GM12891 (cell line): Measurements from ENCODE around the gene FUCA1.

Experiments
- DNase-seq: peaks from one replicate; pipeline ENCODE4 v3.0.0; 2011; ENCODE audit warnings: low spot score; ENCODE audit not compliant: insufficient read length
- FAIRE-seq: peaks from 2 replicates; lab custom pipeline; 2011; peaks lifted over from hg19 to GRCh38; lab: Jason Lieb, UNC
- PAX5 ChIP-seq: IDR thresholded peaks from 2 replicates; pipeline ENCODE4 v1.6.1; 2011; ENCODE audit warnings: low read length, moderate library complexity, mild to moderate bottlenecking; ENCODE audit not compliant: insufficient read depth, severe bottlenecking
- POLR2A ChIP-seq: IDR thresholded peaks from 2 replicates; pipeline ENCODE4 v1.6.1; 2011; ENCODE audit warnings: low read depth, low read length, control low read depth
- POLR2AphosphoS5 ChIP-seq: IDR thresholded peaks from 2 replicates; pipeline ENCODE4 v1.6.1; 2011; ENCODE audit warnings: low read depth, low read length, control low read depth
- POU2F2 ChIP-seq: IDR thresholded peaks from 2 replicates; pipeline ENCODE4 v1.6.1; 2011; ENCODE audit warnings: low read depth, mild to moderate bottlenecking, control low read depth, low read length, moderate library complexity
- SPI1 ChIP-seq: IDR thresholded peaks from 2 replicates; pipeline ENCODE4 v1.6.1; 2011; ENCODE audit warnings: low read depth, low read length, control low read depth
- TAF1 ChIP-seq: IDR thresholded peaks from 2 replicates; pipeline ENCODE4 v1.6.1; 2011; ENCODE audit warnings: low read depth, low read length, control low read depth

FUCA1 gene

GRCh38 chr1:23823767-23824166 lies 44.3 kb downstream of the FUCA1 start:
- no peak for DNase-seq
- no peak for TF ChIP-seq TAF1
- FAIRE-seq, result no peak

GRCh38 chr1:23817633-23818032 lies 50.5 kb downstream of the FUCA1 start:
- no peak for FAIRE-seq
- TF ChIP-seq SPI1 (no peak), POLR2AphosphoS5 (no peak), TAF1 (no peak), POLR2A (no peak), POU2F2 (no peak), PAX5 (no peak)

GRCh38 chr1:23816906-23817305 lies 51.2 kb downstream of the FUCA1 start:
- DNase-seq (no peak), FAIRE-seq (no peak)
- TF ChIP-seq TAF1 (no peak), POLR2AphosphoS5 (no peak), SPI1 (no peak)

More at GRCh38 chr1:23817633-23818032, 50.5 kb downstream of the FUCA1 start:
- no peak for DNase-seq

DNA sequence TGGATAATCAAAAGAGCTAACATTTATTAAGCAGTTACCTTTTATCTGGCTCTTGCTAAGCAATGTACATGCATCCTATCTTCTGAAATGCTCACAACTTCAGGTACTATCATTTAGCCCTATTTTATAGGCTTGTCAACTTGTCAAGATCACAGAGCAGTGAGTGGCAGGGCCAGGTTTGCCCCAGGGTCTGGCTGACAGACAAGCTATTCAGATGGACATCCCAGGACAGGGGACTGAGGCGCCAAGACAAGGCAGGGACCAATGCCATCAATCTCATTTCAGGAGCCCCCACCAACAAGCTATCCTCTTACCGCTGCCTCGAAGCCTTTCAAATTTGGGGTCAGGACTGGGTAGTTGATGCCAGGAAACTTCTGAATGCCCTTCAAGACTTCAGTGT lies 51.7 kb downstream of the FUCA1 start:
- no peak for DNase-seq
- TF ChIP-seq TAF1 (no peak), PAX5 (no peak), SPI1 (no peak), POU2F2 (no peak), POLR2A (no peak), POLR2AphosphoS5 (no peak)
- FAIRE-seq, result no peak

- DNase-seq (no peak), FAIRE-seq (no peak)
- no peak for TF ChIP-seq SPI1
- TF ChIP-seq POU2F2, result no peak
- no peak for TF ChIP-seq POLR2A
These were observed 54.1 kb downstream of the FUCA1 start for GRCh38 chr1:23814016-23814415.

- FAIRE-seq (peak; percentile 99), DNase-seq (no peak)
- TF ChIP-seq POLR2A (no peak), SPI1 (peak; percentile 46; the same call in 1 of the 2 replicates)
These were observed 57.1 kb downstream of the FUCA1 start for GRCh38 chr1:23810818-23811540.

- DNase-seq, result peak; percentile 77
- FAIRE-seq, result peak; percentile 88
- TF ChIP-seq POLR2AphosphoS5, result no peak
- TF ChIP-seq POLR2A, result no peak
- no peak for TF ChIP-seq PAX5
- TF ChIP-seq POU2F2, result no peak
- TF ChIP-seq TAF1, result no peak
- no peak for TF ChIP-seq SPI1
These were observed 58.3 kb downstream of the FUCA1 start for GRCh38 chr1:23809751-23810171.

GRCh38 chr1:23807453-23807852 lies 60.6 kb downstream of the FUCA1 start:
- FAIRE-seq, result no peak
- DNase-seq, result no peak
- TF ChIP-seq SPI1, result no peak
- no peak for TF ChIP-seq POLR2AphosphoS5
- TF ChIP-seq POLR2A, result no peak
- no peak for TF ChIP-seq POU2F2
- TF ChIP-seq PAX5, result no peak
- no peak for TF ChIP-seq TAF1

GRCh38 chr1:23806280-23806679 lies 61.8 kb downstream of the FUCA1 start:
- TF ChIP-seq POLR2AphosphoS5 (no peak), POLR2A (no peak), PAX5 (no peak), POU2F2 (no peak), TAF1 (no peak), SPI1 (no peak)
- no peak for FAIRE-seq
- no peak for DNase-seq

DNA sequence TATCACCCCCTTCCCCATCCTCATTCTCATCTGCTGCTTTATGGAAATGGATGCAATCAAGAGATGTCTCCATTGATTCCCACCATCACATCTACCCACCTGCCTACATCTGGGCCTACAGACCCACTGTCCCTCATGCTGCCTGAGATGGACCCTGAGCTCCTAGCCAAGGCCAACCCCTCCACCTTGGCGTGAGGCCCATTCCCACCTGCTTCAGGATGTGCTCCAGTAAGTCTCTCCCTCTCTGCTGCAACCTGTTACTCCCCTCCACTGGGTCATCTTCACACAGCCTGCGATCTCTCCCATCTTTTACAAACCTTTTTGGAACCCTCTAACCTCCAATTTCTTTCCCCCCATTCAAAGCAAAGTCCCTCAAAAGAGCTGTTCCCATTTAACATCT lies 63.1 kb downstream of the FUCA1 start:
- TF ChIP-seq TAF1 (no peak), POU2F2 (no peak), PAX5 (no peak), POLR2A (no peak), SPI1 (no peak), POLR2AphosphoS5 (no peak)
- DNase-seq (no peak), FAIRE-seq (no peak)
